HEK293 (cell line): ENCODE results near the gene KIF5A.

Experiments used
- BCL11B ChIP-seq: fragments of 450-650 bp; formaldehyde crosslinking; IDR thresholded peaks from 2 replicates; pipeline ENCODE4 v1.5.1; 2016; ENCODE audit warnings: low read depth, missing biosample characterization, missing genetic modification characterization
- GLIS1 ChIP-seq: fragments of 450-650 bp; formaldehyde crosslinking; IDR thresholded peaks from 2 replicates; pipeline ENCODE4 v1.5.1; 2016; ENCODE audit warnings: missing biosample characterization, missing genetic modification characterization
- KLF1 ChIP-seq: fragments of 450-650 bp; formaldehyde crosslinking; IDR thresholded peaks from 2 replicates; pipeline ENCODE4 v1.5.1; 2016; ENCODE audit warnings: missing biosample characterization, missing genetic modification characterization
- OSR2 ChIP-seq: fragments of 450-650 bp; formaldehyde crosslinking; IDR thresholded peaks from 2 replicates; pipeline ENCODE4 v1.5.1; 2016; ENCODE audit warnings: missing biosample characterization, missing genetic modification characterization
- OVOL3 ChIP-seq: fragments of 450-650 bp; formaldehyde crosslinking; IDR thresholded peaks from 2 replicates; pipeline ENCODE4 v1.5.1; 2016; ENCODE audit warnings: missing biosample characterization, missing genetic modification characterization
- SCRT1 ChIP-seq: fragments of 450-650 bp; formaldehyde crosslinking; IDR thresholded peaks from 2 replicates; pipeline ENCODE4 v1.5.1; 2016; ENCODE audit warnings: missing biosample characterization, missing genetic modification characterization, borderline replicate concordance
- WT1 ChIP-seq: fragments of 450-650 bp; formaldehyde crosslinking; IDR thresholded peaks from 2 replicates; pipeline ENCODE4 v1.5.1; 2016; ENCODE audit warnings: missing biosample characterization, missing genetic modification characterization
- ZBTB1 ChIP-seq: fragments of 450-650 bp; formaldehyde crosslinking; IDR thresholded peaks from 2 replicates; pipeline ENCODE4 v1.5.1; 2016; ENCODE audit warnings: missing biosample characterization, missing genetic modification characterization
- ZBTB21 ChIP-seq: fragments of 450-650 bp; formaldehyde crosslinking; IDR thresholded peaks from 2 replicates; pipeline ENCODE4 v1.5.1; 2017; ENCODE audit warnings: missing biosample characterization, missing genetic modification characterization
- ZBTB6 ChIP-seq: fragments of 450-650 bp; formaldehyde crosslinking; IDR thresholded peaks from 2 replicates; pipeline ENCODE4 v1.5.1; 2017; ENCODE audit warnings: missing biosample characterization, missing genetic modification characterization
- ZNF146 ChIP-seq: fragments of 450-650 bp; formaldehyde crosslinking; IDR thresholded peaks from 2 replicates; pipeline ENCODE4 v1.5.1; 2016; ENCODE audit warnings: missing biosample characterization, missing genetic modification characterization
- ZNF148 ChIP-seq: fragments of 450-650 bp; formaldehyde crosslinking; IDR thresholded peaks from 2 replicates; pipeline ENCODE4 v1.5.0; 2017; ENCODE audit warnings: missing biosample characterization, missing genetic modification characterization, borderline replicate concordance
- ZNF157 ChIP-seq: fragments of 450-650 bp; formaldehyde crosslinking; IDR thresholded peaks from 2 replicates; pipeline ENCODE4 v1.5.1; 2016; ENCODE audit warnings: missing biosample characterization, missing genetic modification characterization
- ZNF174 ChIP-seq: fragments of 450-650 bp; formaldehyde crosslinking; IDR thresholded peaks from 2 replicates; pipeline ENCODE4 v1.5.0; 2017; ENCODE audit warnings: missing biosample characterization, mild to moderate bottlenecking, missing genetic modification characterization
- ZNF239 ChIP-seq: fragments of 450-650 bp; formaldehyde crosslinking; IDR thresholded peaks from 2 replicates; pipeline ENCODE4 v1.5.1; 2016; ENCODE audit warnings: missing biosample characterization, missing genetic modification characterization
- ZNF248 ChIP-seq: fragments of 450-650 bp; formaldehyde crosslinking; IDR thresholded peaks from 2 replicates; pipeline ENCODE4 v1.5.1; 2017; ENCODE audit warnings: missing biosample characterization, missing genetic modification characterization
- ZNF280C ChIP-seq: fragments of 450-650 bp; formaldehyde crosslinking; IDR thresholded peaks from 2 replicates; pipeline ENCODE4 v1.5.1; 2016; ENCODE audit warnings: missing biosample characterization, missing genetic modification characterization
- ZNF398 ChIP-seq: fragments of 450-650 bp; formaldehyde crosslinking; IDR thresholded peaks from 2 replicates; pipeline ENCODE4 v1.5.1; 2017; ENCODE audit warnings: missing biosample characterization, missing genetic modification characterization
- ZNF48 ChIP-seq: fragments of 450-650 bp; formaldehyde crosslinking; IDR thresholded peaks from 2 replicates; pipeline ENCODE4 v1.5.1; 2016; ENCODE audit warnings: missing biosample characterization, missing genetic modification characterization
- ZNF513 ChIP-seq: fragments of 450-650 bp; IDR thresholded peaks from 2 replicates; pipeline ENCODE4 v1.5.1; 2018; ENCODE audit warnings: missing biosample characterization, missing genetic modification characterization
- ZNF621 ChIP-seq: fragments of 450-650 bp; formaldehyde crosslinking; IDR thresholded peaks from 2 replicates; pipeline ENCODE4 v1.5.1; 2017; ENCODE audit warnings: missing biosample characterization, missing genetic modification characterization
- ZNF626 ChIP-seq: fragments of 450-650 bp; sonication (Bioruptor Pico); formaldehyde crosslinking; IDR thresholded peaks from 2 replicates; pipeline ENCODE4 v1.5.1; 2018; ENCODE audit warnings: missing biosample characterization, missing genetic modification characterization, inconsistent platforms
- ZNF629 ChIP-seq: fragments of 450-650 bp; formaldehyde crosslinking; IDR thresholded peaks from 2 replicates; pipeline ENCODE4 v1.5.1; 2017; ENCODE audit warnings: missing biosample characterization, missing genetic modification characterization
- ZNF654 ChIP-seq: fragments of 450-650 bp; formaldehyde crosslinking; IDR thresholded peaks from 2 replicates; pipeline ENCODE4 v1.5.1; 2016; ENCODE audit warnings: low read depth, missing biosample characterization, missing genetic modification characterization
- ZNF664 ChIP-seq: fragments of 450-650 bp; formaldehyde crosslinking; IDR thresholded peaks from 2 replicates; pipeline ENCODE4 v1.5.1; 2016; ENCODE audit warnings: missing biosample characterization, missing genetic modification characterization
- ZNF776 ChIP-seq: fragments of 450-650 bp; formaldehyde crosslinking; IDR thresholded peaks from 2 replicates; pipeline ENCODE4 v1.5.0; 2017; ENCODE audit warnings: missing biosample characterization, missing genetic modification characterization, borderline replicate concordance
- ZNF830 ChIP-seq: fragments of 450-650 bp; IDR thresholded peaks from 2 replicates; pipeline ENCODE4 v1.5.0; 2018; ENCODE audit warnings: missing biosample characterization, missing genetic modification characterization, low read depth, mild to moderate bottlenecking, moderate library complexity
- ZSCAN16 ChIP-seq: fragments of 450-650 bp; formaldehyde crosslinking; IDR thresholded peaks from 2 replicates; pipeline ENCODE4 v1.5.1; 2016; ENCODE audit warnings: missing biosample characterization, missing genetic modification characterization
- ZSCAN18 ChIP-seq: fragments of 450-650 bp; formaldehyde crosslinking; IDR thresholded peaks from 2 replicates; pipeline ENCODE4 v1.5.1; 2016; ENCODE audit warnings: missing biosample characterization, missing genetic modification characterization

The KIF5A gene

GRCh38 chr12:57522011-57522886 lies 27.6 kb upstream of the KIF5A start, which contains the start of gene MBD6 (continued):
- TF ChIP-seq ZBTB6 (tag by site-specific recombination) (no peak), ZNF626 (tag by site-specific recombination) (no peak), ZNF398 (tag by site-specific recombination) (peak; percentile 71), ZNF776 (tag by site-specific recombination) (no peak), ZNF830 (tag by site-specific recombination) (no peak), OVOL3 (tag by site-specific recombination) (no peak), ZNF654 (tag by site-specific recombination) (no peak), SCRT1 (peak; percentile 28; the same call in 1 of the 2 replicates), BCL11B (peak; percentile 95), ZNF48 (tag by site-specific recombination) (no peak), ZNF148 (tag by site-specific recombination) (no peak), OSR2 (tag by site-specific recombination) (0 out of 2 replicates have a peak, but pooled peaks have one; percentile 36), ZNF513 (tag by site-specific recombination) (no peak), ZNF621 (tag by site-specific recombination) (no peak), ZNF157 (tag by site-specific recombination) (no peak), ZNF280C (no peak), ZSCAN16 (tag by site-specific recombination) (no peak), ZNF174 (tag by site-specific recombination) (no peak), ZBTB1 (peak; percentile 77), GLIS1 (tag by site-specific recombination) (peak; percentile 94), ZNF146 (tag by site-specific recombination) (no peak), WT1 (tag by site-specific recombination) (peak; percentile 68; the same call in 1 of the 2 replicates), KLF1 (peak; percentile 94), ZNF239 (peak; percentile 12; the same call in 1 of the 2 replicates), ZSCAN18 (tag by site-specific recombination) (peak; percentile 55; the same call in 1 of the 2 replicates), ZNF629 (tag by site-specific recombination) (peak; percentile 80), ZNF664 (tag by site-specific recombination) (no peak), ZBTB21 (0 out of 2 replicates have a peak, but pooled peaks have one; percentile 15), ZNF248 (no peak)
